HCT116 (cell line): ENCODE measurements around the gene SCNN1B. TPM values are rescaled to one million over a fixed set of nuclear protein-coding genes. Genes with fewer than 3 reads are reported as not detected.

Source experiments
- ATF3 ChIP-seq: IDR thresholded peaks from 2 replicates; pipeline ENCODE4 v1.6.1; 2012
- CEBPB ChIP-seq: IDR thresholded peaks from 2 replicates; pipeline ENCODE4 v1.6.1; 2012; ENCODE audit warnings: low read depth
- EGR1 ChIP-seq: IDR thresholded peaks from 2 replicates; pipeline ENCODE4 v1.6.1; 2012; ENCODE audit warnings: low read depth
- EZH2 ChIP-seq: fragments of 200-600 bp; sonication (generic); IDR thresholded peaks from 2 replicates; pipeline ENCODE4 v1.6.1; 2017; ENCODE audit warnings: antibody characterized with exemption, mixed run types
- EZH2phosphoT487 ChIP-seq: fragments of 200-600 bp; IDR thresholded peaks from 2 replicates; pipeline ENCODE4 v1.6.1; 2018; ENCODE audit warnings: antibody characterized with exemption, borderline replicate concordance
- FOSL1 ChIP-seq: IDR thresholded peaks from 2 replicates; pipeline ENCODE4 v1.6.1; 2012; ENCODE audit warnings: low read depth
- MAX ChIP-seq: IDR thresholded peaks from 2 replicates; pipeline ENCODE4 v1.6.1; 2012
- REST ChIP-seq: IDR thresholded peaks from 2 replicates; pipeline ENCODE4 v1.6.1; 2012; ENCODE audit warnings: low read depth
- SP1 ChIP-seq: IDR thresholded peaks from 2 replicates; pipeline ENCODE4 v1.6.1; 2012; ENCODE audit warnings: low read depth
- ZFX ChIP-seq: fragments of 450-650 bp; IDR thresholded peaks from 2 replicates; pipeline ENCODE4 v1.6.1; 2017
- ZNF274 ChIP-seq: fragments of 200-500 bp; sonication (Bioruptor generic); IDR thresholded peaks from 2 replicates; pipeline ENCODE4 v1.6.1; 2014; ENCODE audit warnings: mild to moderate bottlenecking, low read depth, low read length, inconsistent platforms
- total RNA-seq: library from RNA; stranded (reverse); gene quantifications from one replicate; pipeline ENCODE4 v1.2.1, GENCODE V29; 2021; ENCODE audit not compliant: unreplicated experiment

Gene SCNN1B
- total RNA-seq, 1 experiment from 2014 or later: 0.37 TPM

GRCh38 chr16:23373436-23374219 lies 71.5 kb downstream of the SCNN1B start (continued):
- TF ChIP-seq MAX (no peak), EGR1 (no peak), EZH2 (no peak), CEBPB (no peak), EZH2phosphoT487 (no peak), SP1 (no peak), ZFX (no peak), FOSL1 (no peak), ZNF274 (no peak), ATF3 (no peak), REST (no peak)
